Stomach (tissue), 9 donors: Measurements from ENCODE around the gene ACO2. TPM values are rescaled to one million over a fixed set of nuclear protein-coding genes. Genes with fewer than 3 reads are reported as not detected.
A peak's percentile ranks its signal among the peaks of the same experiment; 100 is the strongest.

Experiments used
- DNase-seq, 2 donors: peaks; one replicate each; pipeline versions ENCODE4 v3.0.0 to v3.0.0-alpha.2; 2013 to 2019
- H3K27ac ChIP-seq, 5 donors: fragments of 200-600 bp in 4 of 5; sonication (generic) in 4 of 5; one replicate each; pipeline ENCODE4 v1.5.1; 2013 to 2019; ENCODE audit warnings: mild to moderate bottlenecking in 1 of 5, moderate library complexity in 1 of 5
- H3K27me3 ChIP-seq, 3 donors: fragments of 200-600 bp; sonication (generic); one replicate each; pipeline ENCODE4 v1.5.1; 2017 to 2019; ENCODE audit warnings: mixed run types in 1 of 3
- H3K36me3 ChIP-seq, 4 donors: fragments of 200-600 bp; sonication (generic); 1 replicate in 3 of 4; 2 replicates in 1 of 4; pipeline ENCODE4 v1.5.1; 2016 to 2019
- H3K4me1 ChIP-seq, 4 donors: fragments of 200-600 bp; sonication (generic); one replicate each; pipeline ENCODE4 v1.5.1; 2016 to 2019
- H3K4me3 ChIP-seq, 4 donors: fragments of 200-600 bp; sonication (generic) in 3 of 4; one replicate each; pipeline ENCODE4 v1.5.1; 2016 to 2019; ENCODE audit warnings: mild to moderate bottlenecking in 1 of 4
- H3K9me3 ChIP-seq, 4 donors: fragments of 200-600 bp; sonication (generic); one replicate each; pipeline ENCODE4 v1.5.1; 2016 to 2019
- CTCF ChIP-seq, 7 experiments: fragments of 450-650 bp in 4 of 7; fragments of 200-600 bp in 3 of 7; sonication (generic) in 3 of 7; IDR thresholded peaks; one replicate each; pipeline ENCODE4 v1.5.1; 2016 to 2019; ENCODE audit warnings: antibody characterized with exemption in 7 of 7, control low read depth in 2 of 7, mild to moderate bottlenecking in 1 of 7
- EP300 ChIP-seq: sonication (generic); formaldehyde crosslinking; IDR thresholded peaks from one replicate; pipeline ENCODE4 v1.6.1; 2017; ENCODE audit warnings: antibody characterized with exemption
- POLR2A ChIP-seq, 4 donors: fragments of 450-650 bp; IDR thresholded peaks; one replicate each; pipeline ENCODE4 v1.6.1; 2016; ENCODE audit warnings: antibody characterized with exemption in 4 of 4, control low read depth in 2 of 4, mild to moderate bottlenecking in 1 of 4, moderate library complexity in 1 of 4
- POLR2AphosphoS5 ChIP-seq, 3 donors: sonication (generic); formaldehyde crosslinking; IDR thresholded peaks; one replicate each; pipeline ENCODE4 v1.6.1; 2016; ENCODE audit warnings: antibody characterized with exemption in 3 of 3
- WGBS, 5 donors: extraction: QIAGEN DNeasy Blood & Tissue Kit in 3 of 5; methylation state at CpG; one replicate each; pipeline versions ENCODE4 v1.1.5 to v1.1.7; 2013 to 2018; 5-methylcytosine and 5-hydroxymethylcytosine counted together
- intact Hi-C: fragments of 100-400 bp; cut with DNase I; formaldehyde crosslinking; loops from one replicate; pipeline ENCODE4 v1.15.1; 2023; ENCODE audit warnings: low total_unique reads
- polyA plus RNA-seq, 3 donors: library from polyadenylated mRNA; stranded (reverse); fragments of 200-250 nt; gene quantifications; one replicate each; pipeline ENCODE4 v1.2.3, GENCODE V29; 2013
- total RNA-seq, 5 donors: library from RNA; depleted of rRNA; stranded (reverse); fragments of >200 nt; gene quantifications; one replicate each; pipeline versions ENCODE4 v1.1.0 to v1.2.3, GENCODE V29; 2014 to 2016
- donor health status: healthy with polysubstance abuse.
- donor health status: Bipolar disorder and iron deficiency.
- donor health status: healthy.

Gene ACO2
- total and polyA plus RNA-seq, 8 donors = 46.6 to 238 (median 90.1) TPM

DNA sequence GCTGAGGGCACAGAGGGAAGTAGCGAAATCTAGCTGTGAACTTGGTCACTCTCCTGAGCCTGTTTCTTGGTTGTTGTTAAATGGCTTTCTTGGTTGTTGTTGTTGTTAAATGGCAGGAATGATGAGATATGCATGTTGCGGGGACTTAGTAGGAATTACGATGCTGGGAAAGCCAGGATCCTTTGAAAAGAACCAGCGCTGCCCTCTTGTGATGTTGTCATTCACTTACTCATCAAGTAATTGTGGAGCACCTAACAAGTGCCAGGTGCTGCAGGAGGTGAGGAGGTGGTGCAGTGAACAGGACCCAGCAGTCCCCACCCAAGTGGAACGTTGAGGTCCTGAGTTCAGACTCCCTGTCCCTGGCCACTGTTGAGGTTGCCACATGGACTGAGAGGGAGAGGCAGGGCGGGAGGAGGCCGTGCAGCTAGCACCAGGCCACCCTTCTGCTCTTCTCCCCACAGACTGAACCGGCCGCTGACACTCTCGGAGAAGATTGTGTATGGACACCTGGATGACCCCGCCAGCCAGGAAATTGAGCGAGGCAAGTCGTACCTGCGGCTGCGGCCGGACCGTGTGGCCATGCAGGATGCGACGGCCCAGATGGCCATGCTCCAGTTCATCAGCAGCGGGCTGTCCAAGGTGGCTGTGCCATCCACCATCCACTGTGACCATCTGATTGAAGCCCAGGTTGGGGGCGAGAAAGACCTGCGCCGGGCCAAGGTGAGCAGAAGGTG is 38.6 kb downstream of the ACO2 start:
- peaks cover 0 to 31% (median 17%) of the 10 kb centered on the region in 4 donors for H3K4me1 ChIP-seq
- 87 to 93% (median 92%) methylated on average over 10 to 23 of the region's 23 CpGs for WGBS, 5 donors
- peaks cover 56 to 99% (median 85%) of the 10 kb centered on the region in 4 donors for H3K36me3 ChIP-seq
- no peaks in the 10 kb centered on the region for H3K27me3 ChIP-seq
- no peak overlapping the region for H3K4me3 ChIP-seq
- TF ChIP-seq POLR2AphosphoS5 (IDR thresholded peaks at IDR 0.05) (no peak), EP300 (no peak)
- H3K27ac ChIP-seq = peak overlapping the region in 1 of 5 donors; percentile 29
- H3K9me3 ChIP-seq = no peaks in the 10 kb centered on the region
- intact Hi-C loops = no loop called here
- no peak for DNase-seq

DNA sequence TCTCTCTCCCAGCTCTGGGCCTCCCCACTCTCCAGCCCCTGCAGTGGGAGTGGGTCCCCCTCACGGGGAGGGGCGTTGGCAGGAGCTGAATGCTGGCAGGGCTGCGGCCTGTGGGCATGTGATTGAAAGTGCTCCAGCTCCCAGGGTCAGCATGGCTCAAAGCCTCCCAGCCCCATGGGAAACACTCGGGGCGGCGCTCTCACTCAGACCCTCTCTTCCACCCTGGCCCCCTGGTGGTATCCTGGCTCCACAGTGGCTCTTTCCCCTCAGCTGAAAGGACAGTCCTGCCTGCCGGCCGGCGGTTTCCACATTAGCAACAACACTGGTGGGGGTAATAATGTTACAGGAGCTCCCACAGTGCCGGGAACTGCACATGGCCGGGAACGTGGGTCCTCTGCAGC is 39.9 kb downstream of the ACO2 start:
- H3K36me3 ChIP-seq = peaks cover 56 to 100% (median 85%) of the 10 kb centered on the region in 4 donors
- peak overlapping the region in 2 of 5 donors; percentile 49 to 50 for H3K27ac ChIP-seq
- WGBS, 5 donors = 49 to 88% (median 73%) methylated on average over 6 to 12 of the region's 12 CpGs
- peak in 1 of 2 donors; percentile 59 for DNase-seq
- H3K27me3 ChIP-seq = no peaks in the 10 kb centered on the region
- no peaks in the 10 kb centered on the region for H3K9me3 ChIP-seq
- intact Hi-C loops = no loop called here
- peaks cover 0 to 43% (median 28%) of the 10 kb centered on the region in 4 donors for H3K4me1 ChIP-seq
- no peak overlapping the region for H3K4me3 ChIP-seq
- TF ChIP-seq POLR2AphosphoS5 (IDR thresholded peaks at IDR 0.05) = no peak
- TF ChIP-seq POLR2A (IDR thresholded peaks at IDR 0.05) = no peak
- TF ChIP-seq CTCF (IDR thresholded peaks at IDR 0.05) = no peak
- TF ChIP-seq EP300 = no peak

DNA sequence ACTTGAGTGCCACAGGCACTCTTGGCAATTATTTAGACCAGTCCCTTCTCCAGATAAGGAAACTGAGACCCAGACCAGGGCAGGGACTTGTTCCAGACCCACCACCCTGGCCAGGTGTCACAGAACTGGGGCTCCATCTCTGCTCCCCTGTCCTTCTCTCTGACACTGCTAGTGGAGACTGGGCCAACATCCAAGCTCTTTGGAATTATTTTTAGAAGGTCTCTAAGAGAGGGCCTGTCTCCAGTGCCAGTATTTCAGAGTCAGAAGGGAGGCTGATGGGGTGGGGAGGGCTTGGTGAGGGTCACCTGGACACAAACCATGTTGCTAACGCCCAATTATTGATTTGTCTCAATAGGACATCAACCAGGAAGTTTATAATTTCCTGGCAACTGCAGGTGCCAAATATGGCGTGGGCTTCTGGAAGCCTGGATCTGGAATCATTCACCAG is 42.6 kb downstream of the ACO2 start:
- TF ChIP-seq POLR2A (IDR thresholded peaks at IDR 0.05) (no peak), CTCF (IDR thresholded peaks at IDR 0.05) (no peak), EP300 (no peak), POLR2AphosphoS5 (IDR thresholded peaks at IDR 0.05) (no peak)
- peaks cover 0 to 46% (median 29%) of the 10 kb centered on the region in 4 donors for H3K4me1 ChIP-seq
- 33 to 71% (median 48%) methylated on average over 2 of the region's 2 CpGs for WGBS, 5 donors
- no peak for DNase-seq
- H3K4me3 ChIP-seq = no peak overlapping the region
- H3K36me3 ChIP-seq = peaks cover 70 to 100% (median 93%) of the 10 kb centered on the region in 4 donors
- intact Hi-C loops = loop anchor here (10.0 kb wide), 1 partner anchor 57 kb away; no protein-coding TSS in a partner anchor
- H3K27me3 ChIP-seq = no peaks in the 10 kb centered on the region
- H3K9me3 ChIP-seq = no peaks in the 10 kb centered on the region
- H3K27ac ChIP-seq = peak overlapping the region in 4 of 5 donors; percentile 26 to 74 (median 54)

DNA sequence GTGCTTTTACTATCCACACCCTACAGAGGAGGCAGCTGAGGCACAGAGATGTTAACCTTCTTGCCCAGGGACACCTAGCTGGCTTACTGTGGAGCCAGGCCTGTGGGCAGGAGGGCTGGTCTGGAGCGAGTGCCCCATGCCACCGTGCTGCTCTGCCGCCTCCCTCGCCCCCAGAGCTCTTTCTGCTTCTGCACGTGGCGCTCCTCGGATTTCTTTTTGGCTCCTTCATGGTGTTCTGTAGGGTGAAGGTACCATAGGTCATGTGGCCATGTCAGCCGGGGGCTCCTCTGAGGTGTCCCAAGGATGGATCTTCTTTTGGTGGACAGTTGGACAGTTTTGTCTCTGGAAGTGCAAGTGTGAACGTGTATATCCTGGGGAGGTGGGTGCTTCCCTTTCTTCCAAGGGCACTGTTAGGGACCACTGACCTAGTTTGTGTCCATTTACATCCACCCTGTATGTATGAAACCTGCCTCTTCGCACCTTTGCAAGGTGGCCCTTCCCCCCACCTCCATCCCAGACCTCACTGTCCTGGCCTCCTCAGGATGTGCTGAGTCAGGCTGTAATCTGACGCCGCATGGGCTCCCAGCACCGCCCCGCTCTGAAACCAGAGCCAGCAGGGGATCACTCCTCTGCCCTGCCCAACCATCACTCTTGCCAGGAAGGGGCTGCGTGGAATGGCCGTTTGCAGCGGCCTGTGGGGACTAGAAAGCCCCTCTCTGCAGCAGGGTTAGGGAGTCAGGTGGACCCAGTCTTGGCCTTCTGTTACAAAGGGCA is 43.7 kb downstream of the ACO2 start:
- Histone ChIP-seq H3K27ac (peak overlapping the region in 4 of 5 donors; percentile 30 to 74 (median 54)), H3K36me3 (peaks cover 68 to 100% (median 99%) of the 10 kb centered on the region in 4 donors), H3K27me3 (no peaks in the 10 kb centered on the region), H3K4me3 (no peak overlapping the region), H3K4me1 (peaks cover 8 to 54% (median 34%) of the 10 kb centered on the region in 4 donors), H3K9me3 (no peaks in the 10 kb centered on the region)
- 72 to 84% (median 76%) methylated on average over 14 to 17 of the region's 17 CpGs for WGBS, 5 donors
- DNase-seq = peak in 1 of 2 donors; percentile 60
- intact Hi-C loops = loop anchor here (10.0 kb wide), 1 partner anchor 58 kb away; no protein-coding TSS in a partner anchor
- TF ChIP-seq CTCF (IDR thresholded peaks at IDR 0.05) = no peak
- no peak for TF ChIP-seq POLR2A (IDR thresholded peaks at IDR 0.05)
- TF ChIP-seq EP300 = no peak
